ENCODE results near the gene TSPAN18.

Gene TSPAN18

GRCh38 chr11:44711113-44711786, 15.5 kb upstream of the TSPAN18 start:
- DNase-seq (ENCODE audit: low spot score), result no peak

GRCh38 chr11:44711787-44712608, 14.8 kb upstream of the TSPAN18 start:
- no peak for DNase-seq (ENCODE audit: low spot score)

GRCh38 chr11:44713022-44713421, 13.7 kb upstream of the TSPAN18 start:
- DNase-seq (ENCODE audit: low spot score), result no peak

GRCh38 chr11:44716256-44716655, 10.5 kb upstream of the TSPAN18 start:
- no peak for DNase-seq (ENCODE audit: low spot score)

GRCh38 chr11:44718057-44718456, 8.7 kb upstream of the TSPAN18 start:
- DNase-seq (ENCODE audit: low spot score), result no peak

GRCh38 chr11:44718612-44719390, 8.0 kb upstream of the TSPAN18 start:
- DNase-seq (ENCODE audit: low spot score), result no peak

- DNase-seq (ENCODE audit: low spot score), result no peak
Measured at GRCh38 chr11:44725016-44725685, 1.6 kb upstream of the TSPAN18 start.

- no peak for DNase-seq (ENCODE audit: low spot score)
Measured at GRCh38 chr11:44725757-44726282, 942 bp upstream of the TSPAN18 start.

- no peak for DNase-seq (ENCODE audit: low spot score)
Measured at GRCh38 chr11:44727114-44727372, 281 bp downstream of the TSPAN18 start.

- peak; percentile 53 for DNase-seq (ENCODE audit: low spot score)
Measured at GRCh38 chr11:44727373-44728287, 868 bp downstream of the TSPAN18 start.

- no peak for DNase-seq (ENCODE audit: low spot score)
Measured at GRCh38 chr11:44728491-44728910, 1.7 kb downstream of the TSPAN18 start.

- DNase-seq (ENCODE audit: low spot score), result no peak
Measured at GRCh38 chr11:44729063-44729462, 2.3 kb downstream of the TSPAN18 start.

- DNase-seq (ENCODE audit: low spot score), result no peak
Measured at GRCh38 chr11:44729713-44730112, 3.0 kb downstream of the TSPAN18 start.

GRCh38 chr11:44730775-44731174, 4.0 kb downstream of the TSPAN18 start:
- DNase-seq (ENCODE audit: low spot score), result no peak

- no peak for DNase-seq (ENCODE audit: low spot score)
Measured at GRCh38 chr11:44731685-44732430, 5.1 kb downstream of the TSPAN18 start.

- DNase-seq (ENCODE audit: low spot score), result no peak
Measured at GRCh38 chr11:44732564-44732963, 5.8 kb downstream of the TSPAN18 start.

- DNase-seq (ENCODE audit: low spot score), result no peak
Measured at GRCh38 chr11:44733877-44734276, 7.1 kb downstream of the TSPAN18 start.

- DNase-seq (ENCODE audit: low spot score), result no peak
Measured at GRCh38 chr11:44734843-44735381, 8.2 kb downstream of the TSPAN18 start.

- no peak for DNase-seq (ENCODE audit: low spot score)
Measured at GRCh38 chr11:44736791-44737190, 10.0 kb downstream of the TSPAN18 start.

Data from pons (tissue), 1 donor.